Activated gamma-delta T cell treated with Interleukin-2 at 50 U/mL for 16 hours (primary cell): ENCODE measurements around the gene IGFL3.
"Not testable (repeated sequence)": the region's sequence is repeated elsewhere in the genome, so short reads cannot be mapped to it uniquely, and the experiment has no call there.

ENCODE experiments used
- DNase-seq: peaks from one replicate; pipeline ENCODE4 v3.0.0-alpha.2; 2020

IGFL3 gene

DNA sequence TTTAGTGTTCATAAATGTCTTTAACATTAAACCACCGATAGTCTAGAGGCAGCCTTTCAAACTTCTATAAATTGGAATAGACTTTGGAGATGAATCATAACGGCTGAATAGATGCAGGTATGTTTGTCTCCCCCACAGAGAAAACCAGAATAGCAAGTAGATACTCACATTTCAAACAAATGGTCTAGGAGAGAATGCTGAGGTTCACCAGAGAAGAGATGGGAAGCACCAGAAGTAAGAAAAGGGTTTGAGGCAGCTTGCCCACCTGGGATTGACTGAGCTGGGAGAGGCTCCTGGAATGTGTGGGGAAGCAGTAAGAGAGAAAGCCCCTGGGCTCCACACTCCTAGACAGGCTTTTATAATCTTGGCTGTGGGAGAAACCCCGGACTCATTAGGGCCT lies 6.4 kb downstream of the IGFL3 start:
- no peak for DNase-seq

DNA sequence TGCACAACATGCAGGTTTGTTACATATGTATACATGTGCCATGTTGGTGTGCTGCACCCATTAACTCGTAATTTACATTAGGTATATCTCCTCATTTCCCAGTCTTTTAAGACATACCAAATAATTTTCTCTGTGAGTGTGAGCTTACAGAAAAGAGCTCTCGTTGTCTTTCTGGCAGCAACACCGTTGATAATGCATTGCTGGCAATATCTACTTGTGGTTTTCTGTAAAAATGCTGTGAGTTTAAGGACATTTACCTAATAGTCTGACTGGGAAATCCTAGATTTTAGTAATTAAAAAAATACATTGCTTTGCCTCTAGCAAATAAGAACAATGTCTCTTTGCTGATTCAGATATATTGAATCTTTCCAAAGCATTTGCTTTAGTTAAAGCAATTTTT lies 8.4 kb downstream of the IGFL3 start:
- DNase-seq, result no peak

GRCh38 chr19:46115396-46116106 lies 8.9 kb downstream of the IGFL3 start:
- no peak for DNase-seq

DNA sequence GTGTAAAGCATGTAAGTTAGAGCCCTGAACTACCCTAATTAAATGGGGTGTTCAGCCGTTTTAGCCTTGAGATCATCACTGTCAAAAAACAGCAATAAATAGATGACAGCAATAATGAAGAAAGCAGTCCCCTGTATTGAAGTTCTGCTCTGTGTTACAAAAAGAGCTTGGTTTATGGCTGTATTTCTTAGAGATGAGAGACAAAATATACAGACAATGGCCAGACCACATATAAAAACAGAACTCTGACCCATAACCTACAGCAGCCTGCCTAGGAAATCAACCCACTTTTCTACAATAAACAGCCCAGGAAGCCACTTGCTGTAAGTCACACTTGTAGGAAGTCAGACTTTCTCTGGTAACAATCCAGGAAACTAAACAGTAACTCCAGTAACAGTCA lies 10.8 kb downstream of the IGFL3 start:
- DNase-seq, result no peak

GRCh38 chr19:46112527-46112926 lies 12.0 kb downstream of the IGFL3 start:
- DNase-seq, result no peak

DNA sequence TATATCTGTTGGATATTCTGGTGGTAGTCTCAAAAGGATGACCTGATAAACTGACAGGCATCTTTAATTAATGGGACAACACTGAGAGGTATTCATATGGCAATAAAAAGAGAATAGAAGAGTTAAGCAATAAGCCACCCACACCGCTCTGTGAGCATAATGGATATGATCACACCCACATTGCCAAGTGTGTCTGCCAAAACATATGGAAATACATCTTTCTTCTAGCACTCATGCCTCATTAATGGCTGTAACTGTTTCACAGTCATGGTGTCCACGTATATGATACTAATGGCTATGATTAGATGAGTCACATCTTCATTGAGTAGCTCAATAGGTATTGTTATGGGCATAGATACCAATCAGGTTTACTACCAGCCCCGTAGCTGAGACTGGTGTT lies 13.1 kb downstream of the IGFL3 start:
- DNase-seq, result no peak

DNA sequence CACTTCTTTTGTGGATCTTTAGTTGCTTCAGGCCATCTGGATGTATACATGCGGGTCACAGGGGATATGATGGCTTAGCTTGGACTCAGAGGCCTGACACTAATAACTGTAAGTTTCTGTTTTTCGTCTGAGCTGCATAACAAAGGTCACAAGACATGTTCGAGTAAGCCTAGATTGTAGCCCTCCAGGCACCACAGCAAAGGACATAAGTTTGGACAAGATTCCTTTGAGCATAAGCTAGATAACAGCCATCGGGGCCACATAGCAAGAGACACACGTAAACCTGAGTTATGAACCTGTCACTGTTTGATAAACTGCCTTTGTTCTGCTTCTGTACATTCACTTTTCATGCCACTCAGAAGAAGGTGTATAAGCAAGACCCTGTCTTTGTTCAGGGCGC lies 14.6 kb downstream of the IGFL3 start:
- DNase-seq, result no peak

DNA sequence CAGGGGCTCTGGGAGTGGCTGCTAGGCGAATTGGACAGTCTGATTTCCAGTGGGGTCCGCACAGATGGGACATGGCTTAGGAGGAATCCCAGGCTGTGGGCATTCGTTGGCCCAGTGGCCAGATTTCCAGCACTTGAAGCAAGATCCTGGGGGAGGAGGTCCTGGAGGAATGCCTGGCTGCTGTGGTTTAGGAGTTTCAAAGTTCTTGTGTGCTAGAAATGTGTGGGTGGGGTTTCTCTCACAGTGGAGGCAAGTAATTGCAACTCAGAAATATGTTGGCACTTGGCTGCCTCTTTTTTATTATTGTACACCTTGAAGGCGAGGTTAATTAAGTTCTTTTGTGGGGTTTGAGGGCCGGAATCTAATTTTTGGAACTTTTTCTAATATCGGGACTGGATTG lies 17.1 kb downstream of the IGFL3 start:
- no peak for DNase-seq

- not testable (repeated sequence) for DNase-seq
Observed at GRCh38 chr19:46102333-46102732, 22.2 kb downstream of the IGFL3 start.

DNA sequence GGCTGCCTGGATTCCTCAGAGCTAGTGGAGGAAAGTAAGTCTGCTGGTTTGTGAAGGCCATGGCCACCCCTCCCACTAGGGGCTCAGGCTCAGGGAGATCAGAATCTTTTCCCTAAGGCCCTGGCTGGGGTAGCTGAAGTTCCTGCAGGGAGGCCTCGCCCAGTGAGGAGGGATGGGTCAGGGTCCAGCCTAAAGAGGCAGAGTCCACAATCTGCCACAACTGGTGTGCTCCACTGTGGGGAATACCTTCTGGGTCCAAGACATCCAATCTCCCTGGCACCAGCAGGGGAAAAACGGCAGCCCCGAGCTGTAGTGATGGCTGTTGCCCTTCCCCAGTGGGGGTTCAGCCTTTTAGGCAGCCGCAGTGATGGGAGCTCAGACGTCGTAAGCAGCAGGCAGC lies 23.2 kb downstream of the IGFL3 start:
- DNase-seq, result no peak

- no peak for DNase-seq
Observed at GRCh38 chr19:46100344-46100743, 24.1 kb downstream of the IGFL3 start.

DNA sequence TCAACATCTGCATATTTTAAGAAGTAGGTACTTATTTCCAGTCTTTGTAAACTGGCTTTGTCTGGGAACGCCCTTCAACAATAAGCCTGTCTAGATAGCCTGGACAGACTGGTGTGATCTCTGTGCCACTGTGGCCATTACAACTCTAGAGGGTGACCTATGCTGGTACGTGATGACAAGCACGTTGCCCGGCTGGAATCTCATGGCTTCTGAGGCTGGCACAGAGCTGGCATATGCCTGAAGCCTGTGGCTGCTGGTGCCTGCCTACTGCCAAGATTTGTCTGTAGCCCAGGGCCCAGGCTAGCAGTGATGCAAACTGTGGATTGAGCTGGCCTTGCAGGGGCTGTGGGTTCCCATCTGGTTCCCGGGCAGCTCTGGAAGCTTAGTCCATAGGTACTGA lies 34.0 kb downstream of the IGFL3 start:
- no peak for DNase-seq

- no peak for DNase-seq
Observed at GRCh38 chr19:46089432-46089831, 35.1 kb downstream of the IGFL3 start.

DNA sequence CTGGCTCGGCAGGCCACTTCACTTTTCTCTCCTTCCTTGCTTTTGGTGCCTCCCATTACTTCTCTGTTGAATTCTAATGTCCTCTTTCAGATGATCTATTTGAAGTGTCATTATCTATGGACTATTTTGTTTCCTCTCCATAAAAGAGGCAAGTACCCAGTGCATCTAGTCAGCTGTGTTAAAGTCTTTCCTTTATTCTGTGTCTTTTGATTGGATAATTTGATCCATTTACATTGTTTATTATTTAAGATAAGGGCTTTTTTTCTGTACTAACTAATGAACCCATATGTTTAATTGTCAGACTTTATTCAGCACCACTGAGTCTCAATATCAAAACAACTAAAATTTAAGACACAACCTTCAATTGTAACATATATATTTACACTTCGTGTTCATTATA lies 36.4 kb downstream of the IGFL3 start:
- DNase-seq, result no peak

GRCh38 chr19:46085888-46086287 lies 38.6 kb downstream of the IGFL3 start:
- no peak for DNase-seq

DNA sequence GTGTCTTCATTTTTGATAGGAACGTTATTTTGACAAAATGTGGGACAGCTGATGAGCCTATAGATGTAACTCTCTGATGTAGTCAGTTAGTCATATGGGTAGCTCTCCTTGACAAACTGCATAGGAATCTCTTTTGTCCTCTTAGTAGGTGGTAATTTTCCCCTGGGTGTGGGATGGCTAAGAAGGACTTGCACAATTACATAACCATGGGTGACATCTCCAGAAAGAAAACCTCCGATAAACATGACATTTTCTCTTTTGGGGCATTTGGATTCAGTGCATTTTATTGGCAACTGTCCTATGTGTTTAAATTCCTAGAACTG lies 41.8 kb downstream of the IGFL3 start:
- no peak for DNase-seq

- DNase-seq, result no peak
Observed at GRCh38 chr19:46081928-46082727, 42.4 kb downstream of the IGFL3 start.

DNA sequence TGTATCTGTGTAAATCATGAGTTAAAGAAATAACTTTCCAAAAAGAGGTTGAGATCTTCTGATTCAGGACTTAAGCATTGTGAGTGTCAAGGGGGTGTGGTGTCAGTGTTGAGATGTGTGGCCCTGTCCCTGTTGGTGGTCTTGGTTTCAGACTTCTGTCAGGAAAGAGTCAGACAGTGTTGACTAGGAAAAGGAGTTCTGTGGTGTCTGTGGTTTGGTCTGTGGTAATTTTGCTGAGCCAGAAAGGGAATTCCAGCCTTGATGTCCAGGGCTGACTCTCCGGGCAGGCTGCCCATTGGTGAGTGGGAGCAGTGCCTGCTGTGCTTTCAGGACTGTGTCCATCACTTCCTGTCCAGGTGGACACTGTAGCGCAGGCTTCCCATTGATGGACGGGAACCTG lies 43.9 kb downstream of the IGFL3 start:
- no peak for DNase-seq

GRCh38 chr19:46079576-46079975 lies 44.9 kb downstream of the IGFL3 start:
- DNase-seq, result no peak

- DNase-seq, result not testable (repeated sequence)
Observed at GRCh38 chr19:46078573-46079332, 45.7 kb downstream of the IGFL3 start.

GRCh38 chr19:46077815-46078167 lies 46.7 kb downstream of the IGFL3 start:
- no peak for DNase-seq

GRCh38 chr19:46076951-46077814 lies 47.3 kb downstream of the IGFL3 start:
- no peak for DNase-seq
